ENCODE data around the gene NOP9. TPM values are rescaled to one million over a fixed set of nuclear protein-coding genes. Genes with fewer than 3 reads are reported as not detected.
A peak's percentile ranks its signal among the peaks of the same experiment; 100 is the strongest.

NOP9 gene
- total RNA-seq, 1 experiment from 2014 or later, result 25.3 TPM

DNA sequence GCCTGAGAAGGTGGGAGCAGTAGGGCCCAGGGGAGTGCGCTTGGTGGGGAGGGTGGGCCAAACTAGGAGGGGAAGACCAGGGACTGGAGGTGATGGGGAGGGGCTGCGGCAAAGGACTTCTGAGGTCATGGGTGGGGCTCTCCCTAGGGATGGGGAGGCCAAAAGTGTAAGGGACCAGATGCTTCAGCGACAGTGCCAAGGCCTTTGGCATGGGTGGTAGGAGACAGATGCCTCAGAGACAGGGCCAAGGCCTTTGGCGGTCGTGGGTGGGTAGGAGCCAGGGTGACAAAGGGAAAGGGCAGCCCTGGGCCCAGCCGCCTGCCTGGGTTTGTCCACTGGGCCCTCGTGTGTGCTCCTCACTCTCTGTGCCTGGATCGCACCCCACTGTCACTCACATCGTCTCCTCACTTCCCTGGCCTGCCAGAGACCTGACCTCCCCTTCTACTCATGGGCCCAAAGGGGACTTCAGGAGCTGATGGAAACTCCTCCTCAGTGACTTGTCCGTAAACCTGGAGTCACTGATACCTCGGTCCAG, 15.1 kb upstream of the NOP9 start:
- TF ChIP-seq POLR2AphosphoS5 (IDR thresholded peaks at IDR 0.05; ENCODE audit: low read depth, low read length) (no peak), SIN3A (IDR thresholded peaks at IDR 0.05; ENCODE audit: borderline replicate concordance, insufficient read depth, low read depth, low read length) (no peak)
- TF ChIP-seq, protein P1, sequence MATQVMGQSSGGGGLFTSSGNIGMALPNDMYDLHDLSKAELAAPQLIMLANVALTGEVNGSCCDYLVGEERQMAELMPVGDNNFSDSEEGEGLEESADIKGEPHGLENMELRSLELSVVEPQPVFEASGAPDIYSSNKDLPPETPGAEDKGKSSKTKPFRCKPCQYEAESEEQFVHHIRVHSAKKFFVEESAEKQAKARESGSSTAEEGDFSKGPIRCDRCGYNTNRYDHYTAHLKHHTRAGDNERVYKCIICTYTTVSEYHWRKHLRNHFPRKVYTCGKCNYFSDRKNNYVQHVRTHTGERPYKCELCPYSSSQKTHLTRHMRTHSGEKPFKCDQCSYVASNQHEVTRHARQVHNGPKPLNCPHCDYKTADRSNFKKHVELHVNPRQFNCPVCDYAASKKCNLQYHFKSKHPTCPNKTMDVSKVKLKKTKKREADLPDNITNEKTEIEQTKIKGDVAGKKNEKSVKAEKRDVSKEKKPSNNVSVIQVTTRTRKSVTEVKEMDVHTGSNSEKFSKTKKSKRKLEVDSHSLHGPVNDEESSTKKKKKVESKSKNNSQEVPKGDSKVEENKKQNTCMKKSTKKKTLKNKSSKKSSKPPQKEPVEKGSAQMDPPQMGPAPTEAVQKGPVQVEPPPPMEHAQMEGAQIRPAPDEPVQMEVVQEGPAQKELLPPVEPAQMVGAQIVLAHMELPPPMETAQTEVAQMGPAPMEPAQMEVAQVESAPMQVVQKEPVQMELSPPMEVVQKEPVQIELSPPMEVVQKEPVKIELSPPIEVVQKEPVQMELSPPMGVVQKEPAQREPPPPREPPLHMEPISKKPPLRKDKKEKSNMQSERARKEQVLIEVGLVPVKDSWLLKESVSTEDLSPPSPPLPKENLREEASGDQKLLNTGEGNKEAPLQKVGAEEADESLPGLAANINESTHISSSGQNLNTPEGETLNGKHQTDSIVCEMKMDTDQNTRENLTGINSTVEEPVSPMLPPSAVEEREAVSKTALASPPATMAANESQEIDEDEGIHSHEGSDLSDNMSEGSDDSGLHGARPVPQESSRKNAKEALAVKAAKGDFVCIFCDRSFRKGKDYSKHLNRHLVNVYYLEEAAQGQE (IDR thresholded peaks at IDR 0.05; ENCODE audit: insufficient read depth in 1 of 2, low read depth in 2 of 2, low read length in 1 of 2), result no peak
- TF ChIP-seq, protein P2, sequence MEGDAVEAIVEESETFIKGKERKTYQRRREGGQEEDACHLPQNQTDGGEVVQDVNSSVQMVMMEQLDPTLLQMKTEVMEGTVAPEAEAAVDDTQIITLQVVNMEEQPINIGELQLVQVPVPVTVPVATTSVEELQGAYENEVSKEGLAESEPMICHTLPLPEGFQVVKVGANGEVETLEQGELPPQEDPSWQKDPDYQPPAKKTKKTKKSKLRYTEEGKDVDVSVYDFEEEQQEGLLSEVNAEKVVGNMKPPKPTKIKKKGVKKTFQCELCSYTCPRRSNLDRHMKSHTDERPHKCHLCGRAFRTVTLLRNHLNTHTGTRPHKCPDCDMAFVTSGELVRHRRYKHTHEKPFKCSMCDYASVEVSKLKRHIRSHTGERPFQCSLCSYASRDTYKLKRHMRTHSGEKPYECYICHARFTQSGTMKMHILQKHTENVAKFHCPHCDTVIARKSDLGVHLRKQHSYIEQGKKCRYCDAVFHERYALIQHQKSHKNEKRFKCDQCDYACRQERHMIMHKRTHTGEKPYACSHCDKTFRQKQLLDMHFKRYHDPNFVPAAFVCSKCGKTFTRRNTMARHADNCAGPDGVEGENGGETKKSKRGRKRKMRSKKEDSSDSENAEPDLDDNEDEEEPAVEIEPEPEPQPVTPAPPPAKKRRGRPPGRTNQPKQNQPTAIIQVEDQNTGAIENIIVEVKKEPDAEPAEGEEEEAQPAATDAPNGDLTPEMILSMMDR (IDR thresholded peaks at IDR 0.05), result no peak
- Histone ChIP-seq H3K27me3 (ENCODE audit: control insufficient read depth, insufficient read depth, low read length) (no peaks in the 10 kb centered on the region), H3K4me3 (ENCODE audit: low read depth in 2 of 2, low read length in 2 of 2) (no peak overlapping the region), H3K4me1 (ENCODE audit: control insufficient read depth, insufficient read depth, low read length) (no peaks in the 10 kb centered on the region), H3K36me3 (ENCODE audit: control insufficient read depth, insufficient read depth, low read length) (no peaks in the 10 kb centered on the region), H3K27ac (ENCODE audit: low read length) (no peak overlapping the region), H3K9me3 (ENCODE audit: control insufficient read depth, insufficient read depth, low read depth, low read length) (no peaks in the 10 kb centered on the region)
- ChIA-PET POLR2A (no interaction called here), CTCF (no interaction called here)
- ATAC-seq (peak; percentile 23; the same call in 1 of the 2 replicates), DNase-seq (ENCODE audit: low read depth, low spot score) (no peak)
- in situ Hi-C loops (cut with HindIII; ENCODE audit: low pct_unique_long_range_greater_than_20kb, low sequenced_read_pairs) (no loop called here), intact Hi-C loops (cut with micrococcal nuclease; ENCODE audit: unreplicated experiment) (no loop called here)
- BruUV-seq (replicated peaks), result no TSS peak

DNA sequence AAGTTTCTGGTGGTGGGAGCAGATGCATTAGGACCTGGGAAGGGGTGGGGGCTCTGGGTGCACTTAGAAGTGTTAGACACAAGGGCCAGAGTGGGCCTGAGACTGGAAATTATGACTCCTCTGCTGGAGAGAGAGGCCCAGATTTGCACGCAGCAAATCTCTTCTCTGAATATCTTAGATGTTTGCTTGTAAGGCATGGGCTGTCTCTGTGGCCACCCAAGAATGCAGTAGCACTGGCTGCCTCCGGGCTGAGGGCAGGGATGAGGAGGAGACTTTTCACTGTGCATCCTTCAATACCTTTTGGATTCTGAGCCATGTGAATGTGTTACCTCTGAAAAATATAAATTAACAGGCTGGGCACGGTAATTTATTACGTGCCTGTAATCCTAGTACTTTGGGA, 14.3 kb upstream of the NOP9 start:
- no TSS peak for BruUV-seq (replicated peaks)
- Histone ChIP-seq H3K9me3 (ENCODE audit: control insufficient read depth, insufficient read depth, low read depth, low read length) (no peaks in the 10 kb centered on the region), H3K36me3 (ENCODE audit: control insufficient read depth, insufficient read depth, low read length) (no peaks in the 10 kb centered on the region), H3K4me3 (ENCODE audit: low read depth in 2 of 2, low read length in 2 of 2) (no peak overlapping the region), H3K27ac (ENCODE audit: low read length) (no peak overlapping the region), H3K4me1 (ENCODE audit: control insufficient read depth, insufficient read depth, low read length) (no peaks in the 10 kb centered on the region), H3K27me3 (ENCODE audit: control insufficient read depth, insufficient read depth, low read length) (no peaks in the 10 kb centered on the region)
- DNase-seq (ENCODE audit: low read depth, low spot score), result no peak
- in situ Hi-C loops (cut with HindIII; ENCODE audit: low pct_unique_long_range_greater_than_20kb, low sequenced_read_pairs) (no loop called here), intact Hi-C loops (cut with micrococcal nuclease; ENCODE audit: unreplicated experiment) (no loop called here)
- ChIA-PET CTCF (no interaction called here), POLR2A (no interaction called here)
- no peak for ATAC-seq
- TF ChIP-seq SIN3A (IDR thresholded peaks at IDR 0.05; ENCODE audit: borderline replicate concordance, insufficient read depth, low read depth, low read length) (no peak), TCF7L2 (IDR thresholded peaks at IDR 0.05; ENCODE audit: low read depth, low read length) (no peak), POLR2AphosphoS5 (IDR thresholded peaks at IDR 0.05; ENCODE audit: low read depth, low read length) (no peak)
- TF ChIP-seq, protein P1 (IDR thresholded peaks at IDR 0.05; ENCODE audit: insufficient read depth in 1 of 2, low read depth in 2 of 2, low read length in 1 of 2), result no peak
- TF ChIP-seq, protein P2 (IDR thresholded peaks at IDR 0.05), result no peak
